SJCRH30 (cell line): ENCODE measurements around the gene COL20A1. TPM values are rescaled to one million over a fixed set of nuclear protein-coding genes. Genes with fewer than 3 reads are reported as not detected.
"Not testable (repeated sequence)": the region's sequence is repeated elsewhere in the genome, so short reads cannot be mapped to it uniquely, and the experiment has no call there.

Source experiments
- DNase-seq, 2 experiments: peaks; one replicate each; pipeline ENCODE4 v3.0.0-alpha.2; 2015 to 2020
- H3K27ac ChIP-seq: fragments of 250-450 bp; sonication (Bioruptor Pico); 2 replicates; pipeline ENCODE4 v1.5.1; 2020; ENCODE audit warnings: mild to moderate bottlenecking, moderate library complexity
- H3K27me3 ChIP-seq: fragments of 250-450 bp; sonication (Bioruptor Pico); 2 replicates; pipeline ENCODE4 v1.5.1; 2020; ENCODE audit warnings: mild to moderate bottlenecking, moderate library complexity
- H3K36me3 ChIP-seq: fragments of 250-450 bp; sonication (Bioruptor Pico); 2 replicates; pipeline ENCODE4 v1.5.1; 2020; ENCODE audit warnings: mild to moderate bottlenecking, moderate library complexity
- H3K4me1 ChIP-seq: fragments of 250-450 bp; sonication (Bioruptor Pico); 2 replicates; pipeline ENCODE4 v1.5.1; 2020; ENCODE audit warnings: mild to moderate bottlenecking, moderate library complexity
- H3K4me3 ChIP-seq: fragments of 250-450 bp; sonication (Bioruptor Pico); 2 replicates; pipeline ENCODE4 v1.5.1; 2020; ENCODE audit warnings: mild to moderate bottlenecking, moderate library complexity
- H3K9me3 ChIP-seq: fragments of 250-450 bp; sonication (Bioruptor Pico); replicated peaks from 2 replicates; pipeline ENCODE4 v1.5.1; 2020; ENCODE audit warnings: mild to moderate bottlenecking, moderate library complexity
- total RNA-seq: library from RNA; depleted of rRNA; stranded (reverse); fragments of >200 nt; shearing (Covaris generic); gene quantifications from 2 replicates; pipeline ENCODE4 v1.2.3, GENCODE V29; 2014

Gene COL20A1
- total RNA-seq, 1 experiment from 2014 or later: not detected

GRCh38 chr20:63297796-63298572 lies 5.0 kb downstream of the COL20A1 start:
- no peak for DNase-seq
- Histone ChIP-seq H3K27ac (no peak overlapping the region), H3K27me3 (peaks cover 7% of the 10 kb centered on the region), H3K4me3 (no peak overlapping the region), H3K4me1 (no peaks in the 10 kb centered on the region), H3K9me3 (no peaks in the 10 kb centered on the region), H3K36me3 (no peaks in the 10 kb centered on the region)

DNA sequence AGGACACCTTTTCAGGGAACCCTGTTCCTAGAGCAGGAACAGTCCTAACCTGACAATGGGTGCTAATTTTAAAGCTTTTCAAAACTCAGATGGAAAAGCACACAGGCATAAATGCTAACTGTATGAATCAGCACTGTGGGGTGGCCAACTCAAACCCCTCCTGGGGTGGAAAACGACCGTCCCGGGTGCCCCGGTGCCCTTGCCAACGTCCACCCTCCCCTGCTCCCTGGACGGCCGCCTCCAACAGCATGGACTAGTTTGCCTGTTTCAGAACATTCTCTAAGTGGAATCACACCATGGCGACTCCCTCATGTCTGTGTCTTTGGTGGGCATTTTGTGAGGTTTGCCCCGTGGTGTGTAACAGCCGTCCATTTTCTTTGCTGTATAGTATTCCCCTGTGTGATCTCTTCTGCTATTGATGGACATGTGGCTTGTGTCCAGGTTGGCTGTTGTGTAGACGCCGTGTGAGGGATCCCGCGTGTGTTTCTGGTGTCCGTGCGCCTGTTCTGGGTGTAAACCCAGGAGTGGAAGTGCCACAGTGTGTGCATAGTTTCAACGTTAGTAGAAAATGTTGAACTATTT lies 5.8 kb downstream of the COL20A1 start:
- no peak overlapping the region for H3K27ac ChIP-seq
- H3K9me3 ChIP-seq: no peaks in the 10 kb centered on the region
- no peak for DNase-seq
- peaks cover 7% of the 10 kb centered on the region for H3K27me3 ChIP-seq
- no peaks in the 10 kb centered on the region for H3K4me1 ChIP-seq
- no peak overlapping the region for H3K4me3 ChIP-seq
- no peaks in the 10 kb centered on the region for H3K36me3 ChIP-seq

GRCh38 chr20:63301671-63302070 lies 8.7 kb downstream of the COL20A1 start:
- H3K4me1 ChIP-seq: no peaks in the 10 kb centered on the region
- H3K9me3 ChIP-seq: no peaks in the 10 kb centered on the region
- DNase-seq: no peak
- no peaks in the 10 kb centered on the region for H3K36me3 ChIP-seq
- 0 out of 2 replicates have a peak, but pooled peaks cover 6% of the 10 kb centered on the region for H3K27me3 ChIP-seq
- H3K4me3 ChIP-seq: no peak overlapping the region
- H3K27ac ChIP-seq: no peak overlapping the region

DNA sequence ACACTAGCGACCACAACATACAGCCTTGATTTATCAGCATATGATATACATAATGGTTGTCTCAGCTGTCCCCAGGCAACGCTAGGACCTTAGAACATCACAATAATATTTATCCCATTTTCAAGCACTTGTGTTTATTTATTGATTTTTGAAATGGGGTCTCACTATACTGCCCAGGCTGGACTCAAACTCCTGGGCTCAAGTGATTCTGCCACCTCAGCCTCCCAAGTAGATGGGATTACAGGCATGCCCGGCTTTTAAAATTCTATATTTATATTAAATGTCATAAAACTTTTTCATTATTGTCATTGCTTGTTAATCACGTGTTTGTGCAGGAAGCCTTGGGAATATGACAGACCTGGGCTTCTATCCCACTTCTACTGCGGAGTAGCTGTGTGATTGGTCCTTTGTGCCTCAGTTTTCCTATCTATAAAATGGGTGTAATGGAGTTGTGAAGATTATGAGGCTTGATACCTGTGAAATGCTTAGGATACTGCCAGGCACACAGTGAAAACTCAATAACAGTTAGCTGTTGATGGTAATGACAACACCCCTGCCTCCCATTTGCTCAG lies 10.2 kb downstream of the COL20A1 start:
- no peaks in the 10 kb centered on the region for H3K4me1 ChIP-seq
- DNase-seq: no peak
- H3K36me3 ChIP-seq: no peaks in the 10 kb centered on the region
- no peak overlapping the region for H3K4me3 ChIP-seq
- peaks cover 13% of the 10 kb centered on the region; the same call in 1 of the 2 replicates for H3K27me3 ChIP-seq
- no peaks in the 10 kb centered on the region for H3K9me3 ChIP-seq
- no peak overlapping the region for H3K27ac ChIP-seq

GRCh38 chr20:63305393-63305792 lies 12.4 kb downstream of the COL20A1 start:
- no peaks in the 10 kb centered on the region for H3K36me3 ChIP-seq
- no peak overlapping the region for H3K27ac ChIP-seq
- no peak for DNase-seq
- H3K9me3 ChIP-seq: no peaks in the 10 kb centered on the region
- H3K27me3 ChIP-seq: peaks cover 23% of the 10 kb centered on the region
- no peaks in the 10 kb centered on the region for H3K4me1 ChIP-seq
- no peak overlapping the region for H3K4me3 ChIP-seq

DNA sequence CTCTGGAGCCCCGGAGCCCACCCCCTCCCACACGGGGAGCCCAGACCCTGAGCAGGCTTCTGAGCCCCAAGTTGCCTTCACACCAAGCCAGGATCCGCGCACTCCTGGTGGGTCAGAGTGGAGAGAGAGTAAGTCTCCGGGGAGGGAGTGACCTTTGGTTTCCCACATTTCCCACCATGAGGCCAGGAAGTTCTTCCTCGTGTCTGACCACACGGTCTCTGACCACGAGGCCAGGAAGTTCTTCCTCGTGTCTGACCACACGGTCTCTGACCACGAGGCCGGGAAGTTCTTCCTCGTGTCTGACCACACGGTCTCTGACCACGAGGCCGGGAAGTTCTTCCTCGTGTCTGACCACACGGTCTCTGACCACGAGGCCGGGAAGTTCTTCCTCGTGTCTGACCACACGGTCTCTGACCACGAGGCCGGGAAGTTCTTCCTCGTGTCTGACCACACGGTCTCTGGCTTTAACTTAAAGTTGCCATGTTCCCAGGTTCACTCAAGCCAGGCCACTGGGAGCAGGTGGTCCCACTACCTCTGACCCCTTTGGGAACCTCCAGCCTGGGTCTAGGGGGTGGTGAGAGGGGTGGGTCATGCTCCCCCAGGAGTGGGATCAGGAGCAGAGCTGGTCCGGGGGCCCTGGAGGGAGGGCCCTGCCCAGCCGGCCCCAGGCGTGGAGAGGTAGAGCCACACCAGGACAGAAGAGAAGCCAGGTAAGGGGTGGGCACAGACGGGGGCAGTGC lies 13.1 kb downstream of the COL20A1 start:
- H3K4me3 ChIP-seq, H3K36me3 ChIP-seq, DNase-seq, H3K9me3 ChIP-seq, H3K27ac ChIP-seq, H3K4me1 ChIP-seq: not testable (repeated sequence)
- H3K27me3 ChIP-seq: peaks cover 28% of the 10 kb centered on the region

- Histone ChIP-seq H3K27me3 (peaks cover 29% of the 10 kb centered on the region), H3K27ac (no peak overlapping the region), H3K36me3 (no peaks in the 10 kb centered on the region), H3K4me3 (no peak overlapping the region), H3K9me3 (no peaks in the 10 kb centered on the region), H3K4me1 (peaks cover 2% of the 10 kb centered on the region; the same call in 1 of the 2 replicates)
- DNase-seq: no peak
Measured at GRCh38 chr20:63306673-63307537, 13.9 kb downstream of the COL20A1 start.

DNA sequence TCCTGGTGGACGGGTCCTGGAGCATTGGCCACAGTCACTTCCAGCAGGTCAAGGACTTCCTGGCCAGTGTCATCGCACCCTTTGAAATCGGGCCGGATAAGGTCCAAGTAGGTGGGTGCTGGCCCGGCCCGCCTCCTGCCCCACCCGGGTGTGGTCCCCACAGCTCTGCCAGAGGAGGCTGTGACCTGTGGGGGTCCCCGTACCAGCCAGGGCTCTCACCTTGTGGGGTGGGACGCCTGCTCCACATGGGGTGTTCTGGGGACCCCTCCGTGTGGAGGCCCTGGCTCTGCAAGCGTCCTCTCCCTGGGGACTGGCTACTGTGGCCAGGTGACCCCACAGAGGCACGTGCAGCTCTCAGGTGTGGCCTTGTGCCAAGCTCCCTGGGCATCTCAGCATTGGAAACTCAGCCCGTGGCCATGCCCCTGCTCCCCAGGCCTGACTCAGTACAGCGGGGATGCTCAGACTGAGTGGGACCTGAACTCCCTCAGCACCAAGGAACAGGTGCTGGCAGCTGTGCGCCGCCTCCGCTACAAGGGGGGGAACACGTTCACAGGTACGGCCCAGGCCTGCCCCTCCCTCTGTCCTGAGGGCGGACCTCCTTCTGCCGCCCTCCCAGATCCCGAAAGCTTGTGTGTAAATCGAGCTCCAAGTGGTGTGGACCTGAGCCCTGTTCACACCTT lies 14.7 kb downstream of the COL20A1 start:
- Histone ChIP-seq H3K4me3 (no peak overlapping the region), H3K27me3 (peaks cover 29% of the 10 kb centered on the region), H3K4me1 (peaks cover 10% of the 10 kb centered on the region), H3K27ac (no peak overlapping the region), H3K36me3 (no peaks in the 10 kb centered on the region), H3K9me3 (no peaks in the 10 kb centered on the region)
- no peak for DNase-seq

DNA sequence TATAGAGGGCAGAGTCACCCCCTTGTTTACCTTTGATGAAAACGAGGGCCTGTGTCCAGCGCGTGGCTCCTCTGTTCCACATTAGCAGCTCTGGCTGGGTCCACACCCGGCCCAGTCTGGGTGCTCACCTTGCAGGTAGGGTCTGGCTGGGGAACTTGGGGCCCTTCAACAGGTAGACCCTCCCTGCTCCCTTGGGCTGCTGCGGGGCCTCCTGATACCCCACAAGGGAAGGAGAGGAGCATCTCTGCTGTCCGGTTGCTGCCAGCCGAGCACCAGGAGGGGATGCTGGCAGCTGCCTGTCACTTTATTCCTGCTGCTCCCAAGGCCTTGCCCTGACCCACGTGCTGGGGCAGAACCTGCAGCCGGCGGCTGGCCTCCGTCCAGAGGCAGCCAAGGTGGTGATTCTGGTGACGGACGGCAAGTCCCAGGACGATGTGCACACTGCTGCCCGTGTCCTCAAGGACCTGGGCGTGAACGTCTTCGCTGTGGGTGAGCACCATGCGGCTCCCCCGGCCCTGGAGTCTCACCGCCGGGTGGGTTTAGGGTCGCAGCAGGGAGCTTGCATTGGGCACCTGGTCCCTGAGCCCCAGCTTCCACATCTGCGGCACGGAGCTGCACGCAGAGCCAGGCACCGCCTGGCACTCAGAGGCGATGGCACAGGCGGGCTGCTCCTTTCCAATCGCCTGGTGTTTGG lies 15.4 kb downstream of the COL20A1 start:
- no peak overlapping the region for H3K27ac ChIP-seq
- peaks cover 35% of the 10 kb centered on the region for H3K27me3 ChIP-seq
- no peaks in the 10 kb centered on the region for H3K9me3 ChIP-seq
- peaks cover 17% of the 10 kb centered on the region for H3K4me1 ChIP-seq
- H3K36me3 ChIP-seq: no peaks in the 10 kb centered on the region
- no peak overlapping the region for H3K4me3 ChIP-seq
- no peak for DNase-seq

DNA sequence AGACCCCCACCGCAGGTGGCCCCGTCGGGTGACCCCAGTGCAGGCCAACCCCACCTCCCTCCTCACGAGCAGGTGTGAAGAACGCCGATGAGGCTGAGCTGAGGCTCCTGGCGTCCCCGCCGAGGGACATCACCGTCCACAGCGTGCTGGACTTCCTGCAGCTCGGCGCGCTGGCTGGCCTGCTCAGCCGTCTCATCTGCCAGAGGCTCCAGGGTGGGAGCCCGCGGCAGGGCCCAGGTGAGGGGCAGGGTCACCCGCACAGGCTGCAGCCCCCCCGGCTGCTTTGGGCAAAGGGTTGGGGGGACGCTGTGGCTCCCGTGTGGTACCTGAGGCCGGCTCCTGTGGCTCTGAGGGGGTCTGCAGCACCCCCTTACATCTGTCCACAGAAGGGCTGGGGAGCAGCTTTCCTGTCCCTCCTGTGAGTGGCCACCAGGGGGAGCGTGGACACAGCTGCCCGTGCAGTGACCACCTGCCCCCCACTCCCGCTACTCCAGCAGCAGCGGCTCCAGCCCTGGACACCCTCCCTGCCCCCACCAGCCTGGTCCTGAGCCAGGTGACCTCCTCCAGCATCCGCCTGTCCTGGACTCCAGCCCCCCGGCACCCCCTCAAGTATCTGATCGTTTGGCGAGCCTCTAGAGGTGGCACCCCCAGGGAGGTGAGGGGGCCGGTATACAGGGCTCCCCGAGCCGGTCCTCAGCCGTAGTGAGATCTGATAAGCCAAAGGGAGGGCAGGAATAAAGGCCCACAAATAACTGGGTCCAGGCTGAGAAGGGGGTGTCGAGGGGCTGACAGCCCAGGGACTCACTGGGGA lies 16.5 kb downstream of the COL20A1 start:
- Histone ChIP-seq H3K4me3 (no peak overlapping the region), H3K27me3 (peaks cover 41% of the 10 kb centered on the region), H3K9me3 (no peaks in the 10 kb centered on the region), H3K4me1 (peaks cover 17% of the 10 kb centered on the region), H3K36me3 (no peaks in the 10 kb centered on the region), H3K27ac (no peak overlapping the region)
- DNase-seq: peak; percentile 84 to 89

- Histone ChIP-seq H3K27me3 (peaks cover 46% of the 10 kb centered on the region), H3K4me3 (no peak overlapping the region), H3K9me3 (no peaks in the 10 kb centered on the region), H3K36me3 (no peaks in the 10 kb centered on the region), H3K27ac (no peak overlapping the region), H3K4me1 (peaks cover 17% of the 10 kb centered on the region)
- no peak for DNase-seq
Measured at GRCh38 chr20:63310265-63310991, 17.4 kb downstream of the COL20A1 start.

- H3K27me3 ChIP-seq: peaks cover 48% of the 10 kb centered on the region
- DNase-seq: no peak
- H3K4me3 ChIP-seq: no peak overlapping the region
- no peak overlapping the region for H3K27ac ChIP-seq
- peaks cover 17% of the 10 kb centered on the region for H3K4me1 ChIP-seq
- no peaks in the 10 kb centered on the region for H3K9me3 ChIP-seq
- H3K36me3 ChIP-seq: no peaks in the 10 kb centered on the region
Measured at GRCh38 chr20:63311186-63311832, 18.3 kb downstream of the COL20A1 start.
